ENCODE measurements around the gene RBM38.
A peak's percentile ranks its signal among the peaks of the same experiment; 100 is the strongest.

DNA sequence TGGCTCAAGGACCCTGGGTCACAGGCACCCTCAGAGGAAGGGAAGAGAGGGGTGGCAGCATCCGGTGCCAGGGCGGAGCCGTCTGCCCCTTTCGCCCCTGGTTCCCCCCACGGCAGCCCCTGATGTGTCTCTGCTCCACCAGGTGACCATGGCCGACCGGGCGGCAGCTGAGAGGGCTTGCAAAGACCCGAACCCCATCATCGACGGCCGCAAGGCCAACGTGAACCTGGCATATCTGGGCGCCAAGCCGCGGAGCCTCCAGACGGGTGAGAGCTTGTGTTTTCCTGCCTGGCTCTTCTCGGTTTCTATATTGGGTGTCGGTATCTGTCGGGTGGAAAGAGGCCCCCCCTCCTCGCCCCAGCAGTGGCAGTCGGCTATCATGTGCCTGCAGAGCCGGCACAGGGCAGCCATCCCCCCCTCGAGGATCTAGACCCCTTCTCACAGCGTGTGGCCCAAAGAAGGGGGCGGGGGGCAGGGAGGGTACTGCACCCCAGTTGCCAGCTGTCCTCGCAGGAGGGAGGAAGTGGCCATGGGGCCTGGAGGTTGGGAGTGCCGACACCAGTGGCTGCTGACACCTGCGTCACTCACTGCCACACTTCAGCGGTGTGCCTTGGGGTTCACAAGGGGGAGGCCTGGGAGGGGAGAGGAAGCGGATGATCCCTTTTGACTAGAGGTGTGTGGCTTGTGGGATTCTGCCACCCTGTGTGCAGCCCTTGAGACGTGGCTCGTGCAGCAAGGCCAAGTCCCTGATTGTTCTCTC, 1.5 kb downstream of the RBM38 start:
- TF ChIP-seq POLR2A (IDR thresholded peaks at IDR 0.05; ENCODE audit: low read depth) (peak; percentile 3), EP300 (IDR thresholded peaks at IDR 0.05) (no peak), POLR2AphosphoS5 (IDR thresholded peaks at IDR 0.05) (peak; percentile 44 to 77)
- TF ChIP-seq, protein P1, sequence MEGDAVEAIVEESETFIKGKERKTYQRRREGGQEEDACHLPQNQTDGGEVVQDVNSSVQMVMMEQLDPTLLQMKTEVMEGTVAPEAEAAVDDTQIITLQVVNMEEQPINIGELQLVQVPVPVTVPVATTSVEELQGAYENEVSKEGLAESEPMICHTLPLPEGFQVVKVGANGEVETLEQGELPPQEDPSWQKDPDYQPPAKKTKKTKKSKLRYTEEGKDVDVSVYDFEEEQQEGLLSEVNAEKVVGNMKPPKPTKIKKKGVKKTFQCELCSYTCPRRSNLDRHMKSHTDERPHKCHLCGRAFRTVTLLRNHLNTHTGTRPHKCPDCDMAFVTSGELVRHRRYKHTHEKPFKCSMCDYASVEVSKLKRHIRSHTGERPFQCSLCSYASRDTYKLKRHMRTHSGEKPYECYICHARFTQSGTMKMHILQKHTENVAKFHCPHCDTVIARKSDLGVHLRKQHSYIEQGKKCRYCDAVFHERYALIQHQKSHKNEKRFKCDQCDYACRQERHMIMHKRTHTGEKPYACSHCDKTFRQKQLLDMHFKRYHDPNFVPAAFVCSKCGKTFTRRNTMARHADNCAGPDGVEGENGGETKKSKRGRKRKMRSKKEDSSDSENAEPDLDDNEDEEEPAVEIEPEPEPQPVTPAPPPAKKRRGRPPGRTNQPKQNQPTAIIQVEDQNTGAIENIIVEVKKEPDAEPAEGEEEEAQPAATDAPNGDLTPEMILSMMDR (IDR thresholded peaks at IDR 0.05), result no peak

All from esophagus muscularis mucosa (tissue), 4 donors.